ENCODE measurements around the gene NXN. TPM values are rescaled to one million over a fixed set of nuclear protein-coding genes. Genes with fewer than 3 reads are reported as not detected.
A peak's percentile ranks its signal among the peaks of the same experiment; 100 is the strongest.

The NXN gene
- polyA plus RNA-seq, 4 donors, result 2.2 to 12.5 (median 7.1) TPM

- 72 to 78% (median 76%) methylated on average over 19 of the region's 19 CpGs for WGBS, 3 donors
- H3K36me3 ChIP-seq (ENCODE audit: control insufficient read depth in 3 of 3, insufficient read depth in 2 of 3, low read depth in 1 of 3, low read length in 3 of 3), result peaks cover 31 to 92% (median 34%) of the 10 kb centered on the region in 3 donors
These were observed 29.9 kb upstream of the NXN start for GRCh38 chr17:1009229-1010085.

GRCh38 chr17:1008008-1008761, 28.6 kb upstream of the NXN start:
- Histone ChIP-seq H3K4me3 (ENCODE audit: low read depth in 1 of 3, low read length in 3 of 3) (no peak overlapping the region), H3K27me3 (ENCODE audit: control insufficient read depth in 3 of 3, insufficient read depth in 3 of 3, low read length in 3 of 3) (no peaks in the 10 kb centered on the region), H3K27ac (ENCODE audit: low read depth in 1 of 3, low read length in 2 of 3) (peak overlapping the region in 1 of 3 donors; percentile 60), H3K9me3 (ENCODE audit: control insufficient read depth in 2 of 2, insufficient read depth in 1 of 2, low read depth in 1 of 2, low read length in 1 of 2) (no peaks in the 10 kb centered on the region), H3K4me1 (ENCODE audit: control insufficient read depth in 3 of 3, insufficient read depth in 2 of 3, low read depth in 1 of 3, low read length in 2 of 3) (peaks cover 0 to 17% (median 0%) of the 10 kb centered on the region in 3 donors), H3K36me3 (ENCODE audit: control insufficient read depth in 3 of 3, insufficient read depth in 2 of 3, low read depth in 1 of 3, low read length in 3 of 3) (peaks cover 38 to 96% (median 41%) of the 10 kb centered on the region in 3 donors)
- no peak for DNase-seq
- 82 to 97% (median 92%) methylated on average over 21 of the region's 21 CpGs for WGBS, 3 donors
- FAIRE-seq, result no peak

More at GRCh38 chr17:1009229-1010085, 29.9 kb upstream of the NXN start:
- H3K4me3 ChIP-seq (ENCODE audit: low read depth in 1 of 3, low read length in 3 of 3), result no peak overlapping the region
- FAIRE-seq (no peak), DNase-seq (no peak)
- H3K27ac ChIP-seq (ENCODE audit: low read depth in 1 of 3, low read length in 2 of 3), result peak overlapping the region in 1 of 3 donors; percentile 12
- no peaks in the 10 kb centered on the region for H3K9me3 ChIP-seq (ENCODE audit: control insufficient read depth in 2 of 2, insufficient read depth in 1 of 2, low read depth in 1 of 2, low read length in 1 of 2)
- H3K27me3 ChIP-seq (ENCODE audit: control insufficient read depth in 3 of 3, insufficient read depth in 3 of 3, low read length in 3 of 3), result no peaks in the 10 kb centered on the region
- peaks cover 0 to 17% (median 0%) of the 10 kb centered on the region in 3 donors for H3K4me1 ChIP-seq (ENCODE audit: control insufficient read depth in 3 of 3, insufficient read depth in 2 of 3, low read depth in 1 of 3, low read length in 2 of 3)

- no peak for FAIRE-seq
- H3K4me3 ChIP-seq (ENCODE audit: low read depth in 1 of 3, low read length in 3 of 3), result no peak overlapping the region
- peaks cover 0 to 17% (median 0%) of the 10 kb centered on the region in 3 donors for H3K4me1 ChIP-seq (ENCODE audit: control insufficient read depth in 3 of 3, insufficient read depth in 2 of 3, low read depth in 1 of 3, low read length in 2 of 3)
- DNase-seq, result no peak
- H3K27ac ChIP-seq (ENCODE audit: low read depth in 1 of 3, low read length in 2 of 3), result peak overlapping the region in 1 of 3 donors; percentile 60
- H3K36me3 ChIP-seq (ENCODE audit: control insufficient read depth in 3 of 3, insufficient read depth in 2 of 3, low read depth in 1 of 3, low read length in 3 of 3), result peaks cover 34 to 96% (median 37%) of the 10 kb centered on the region in 3 donors
- H3K27me3 ChIP-seq (ENCODE audit: control insufficient read depth in 3 of 3, insufficient read depth in 3 of 3, low read length in 3 of 3), result no peaks in the 10 kb centered on the region
- WGBS, 3 donors, result 87 to 91% (median 88%) methylated on average over 16 of the region's 16 CpGs
- no peaks in the 10 kb centered on the region for H3K9me3 ChIP-seq (ENCODE audit: control insufficient read depth in 2 of 2, insufficient read depth in 1 of 2, low read depth in 1 of 2, low read length in 1 of 2)
These were observed 27.9 kb upstream of the NXN start for GRCh38 chr17:1007310-1008007.

GRCh38 chr17:1006054-1006453, 26.5 kb upstream of the NXN start:
- peaks cover 0 to 17% (median 0%) of the 10 kb centered on the region in 3 donors for H3K4me1 ChIP-seq (ENCODE audit: control insufficient read depth in 3 of 3, insufficient read depth in 2 of 3, low read depth in 1 of 3, low read length in 2 of 3)
- H3K27ac ChIP-seq (ENCODE audit: low read depth in 1 of 3, low read length in 2 of 3), result peak overlapping the region in 2 of 3 donors; percentile 39 to 57
- peaks cover 23 to 96% (median 40%) of the 10 kb centered on the region in 3 donors for H3K36me3 ChIP-seq (ENCODE audit: control insufficient read depth in 3 of 3, insufficient read depth in 2 of 3, low read depth in 1 of 3, low read length in 3 of 3)
- FAIRE-seq (no peak), DNase-seq (no peak)
- H3K4me3 ChIP-seq (ENCODE audit: low read depth in 1 of 3, low read length in 3 of 3), result no peak overlapping the region
- 68 to 78% (median 73%) methylated on average over 14 to 16 of the region's 16 CpGs for WGBS, 3 donors
- H3K27me3 ChIP-seq (ENCODE audit: control insufficient read depth in 3 of 3, insufficient read depth in 3 of 3, low read length in 3 of 3), result no peaks in the 10 kb centered on the region
- H3K9me3 ChIP-seq (ENCODE audit: control insufficient read depth in 2 of 2, insufficient read depth in 1 of 2, low read depth in 1 of 2, low read length in 1 of 2), result no peaks in the 10 kb centered on the region

DNA sequence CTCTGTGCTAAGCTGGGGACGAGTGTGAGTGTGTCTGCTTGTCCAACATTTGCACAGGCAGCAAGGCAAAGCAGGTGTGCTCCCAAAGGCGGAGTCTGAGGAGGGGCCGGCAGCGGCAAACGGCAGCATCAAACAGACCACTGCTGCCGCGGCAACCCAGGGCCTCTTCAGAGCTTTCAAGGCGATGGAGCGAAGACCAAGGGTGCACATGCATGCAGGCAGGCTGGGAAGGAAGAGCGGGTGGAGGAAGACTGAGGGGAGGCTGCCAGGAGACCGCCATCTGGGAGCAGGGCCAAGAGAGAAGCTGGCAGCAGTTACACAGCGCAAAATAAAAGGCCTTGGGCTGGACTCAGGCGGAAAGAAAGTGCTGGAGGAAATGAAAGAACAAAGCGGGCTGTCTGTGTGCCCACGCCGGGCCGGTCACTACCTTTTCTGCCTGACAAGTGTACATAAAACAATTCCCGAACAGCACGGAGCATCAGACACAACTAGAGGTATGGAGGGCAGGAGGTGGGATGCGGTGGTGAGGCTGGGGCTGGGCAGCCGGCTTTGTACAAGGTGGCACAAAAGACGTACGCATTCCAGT, 25.9 kb upstream of the NXN start:
- H3K27me3 ChIP-seq (ENCODE audit: control insufficient read depth in 3 of 3, insufficient read depth in 3 of 3, low read length in 3 of 3), result no peaks in the 10 kb centered on the region
- FAIRE-seq (no peak), DNase-seq (no peak)
- peaks cover 23 to 96% (median 39%) of the 10 kb centered on the region in 3 donors for H3K36me3 ChIP-seq (ENCODE audit: control insufficient read depth in 3 of 3, insufficient read depth in 2 of 3, low read depth in 1 of 3, low read length in 3 of 3)
- 46 to 74% (median 55%) methylated on average over 23 of the region's 23 CpGs for WGBS, 3 donors
- H3K27ac ChIP-seq (ENCODE audit: low read depth in 1 of 3, low read length in 2 of 3), result peak overlapping the region in 2 of 3 donors; percentile 39 to 57
- no peaks in the 10 kb centered on the region for H3K9me3 ChIP-seq (ENCODE audit: control insufficient read depth in 2 of 2, insufficient read depth in 1 of 2, low read depth in 1 of 2, low read length in 1 of 2)
- H3K4me3 ChIP-seq (ENCODE audit: low read depth in 1 of 3, low read length in 3 of 3), result no peak overlapping the region
- H3K4me1 ChIP-seq (ENCODE audit: control insufficient read depth in 3 of 3, insufficient read depth in 2 of 3, low read depth in 1 of 3, low read length in 2 of 3), result peaks cover 0 to 17% (median 0%) of the 10 kb centered on the region in 3 donors

DNA sequence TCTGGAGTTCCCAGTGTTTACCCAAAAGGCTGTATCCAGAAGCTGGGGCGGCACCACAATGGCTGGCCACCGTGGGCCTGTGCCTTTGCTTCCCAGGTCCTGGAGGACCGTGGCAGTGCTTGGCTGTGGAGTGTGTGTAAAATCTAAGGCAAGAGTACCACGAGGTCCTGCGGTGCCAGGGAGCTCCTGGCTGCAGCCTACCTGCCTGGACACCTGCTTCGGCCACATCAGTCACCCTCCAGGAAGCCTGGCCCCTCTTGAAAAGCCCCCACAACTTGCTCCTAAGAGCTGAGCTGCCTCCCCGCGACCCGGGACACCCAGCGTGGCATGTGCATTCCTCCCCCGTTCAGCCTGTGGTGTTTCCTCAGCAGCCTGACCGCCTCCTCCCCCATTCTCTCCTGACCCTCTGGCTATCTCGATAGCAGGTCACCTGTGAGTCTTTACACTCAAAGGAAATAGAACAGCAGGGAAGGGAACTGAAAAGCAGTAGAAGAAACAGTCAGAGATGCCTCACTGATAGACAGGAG, 25.3 kb upstream of the NXN start:
- no peak overlapping the region for H3K4me3 ChIP-seq (ENCODE audit: low read depth in 1 of 3, low read length in 3 of 3)
- no peaks in the 10 kb centered on the region for H3K27me3 ChIP-seq (ENCODE audit: control insufficient read depth in 3 of 3, insufficient read depth in 3 of 3, low read length in 3 of 3)
- FAIRE-seq (no peak), DNase-seq (no peak)
- H3K9me3 ChIP-seq (ENCODE audit: control insufficient read depth in 2 of 2, insufficient read depth in 1 of 2, low read depth in 1 of 2, low read length in 1 of 2), result no peaks in the 10 kb centered on the region
- WGBS, 3 donors, result 74 to 78% (median 74%) methylated on average over 13 of the region's 13 CpGs
- H3K4me1 ChIP-seq (ENCODE audit: control insufficient read depth in 3 of 3, insufficient read depth in 2 of 3, low read depth in 1 of 3, low read length in 2 of 3), result peaks cover 0 to 17% (median 0%) of the 10 kb centered on the region in 3 donors
- H3K36me3 ChIP-seq (ENCODE audit: control insufficient read depth in 3 of 3, insufficient read depth in 2 of 3, low read depth in 1 of 3, low read length in 3 of 3), result peaks cover 22 to 95% (median 37%) of the 10 kb centered on the region in 3 donors
- H3K27ac ChIP-seq (ENCODE audit: low read depth in 1 of 3, low read length in 2 of 3), result peak overlapping the region in 1 of 3 donors; percentile 9

DNA sequence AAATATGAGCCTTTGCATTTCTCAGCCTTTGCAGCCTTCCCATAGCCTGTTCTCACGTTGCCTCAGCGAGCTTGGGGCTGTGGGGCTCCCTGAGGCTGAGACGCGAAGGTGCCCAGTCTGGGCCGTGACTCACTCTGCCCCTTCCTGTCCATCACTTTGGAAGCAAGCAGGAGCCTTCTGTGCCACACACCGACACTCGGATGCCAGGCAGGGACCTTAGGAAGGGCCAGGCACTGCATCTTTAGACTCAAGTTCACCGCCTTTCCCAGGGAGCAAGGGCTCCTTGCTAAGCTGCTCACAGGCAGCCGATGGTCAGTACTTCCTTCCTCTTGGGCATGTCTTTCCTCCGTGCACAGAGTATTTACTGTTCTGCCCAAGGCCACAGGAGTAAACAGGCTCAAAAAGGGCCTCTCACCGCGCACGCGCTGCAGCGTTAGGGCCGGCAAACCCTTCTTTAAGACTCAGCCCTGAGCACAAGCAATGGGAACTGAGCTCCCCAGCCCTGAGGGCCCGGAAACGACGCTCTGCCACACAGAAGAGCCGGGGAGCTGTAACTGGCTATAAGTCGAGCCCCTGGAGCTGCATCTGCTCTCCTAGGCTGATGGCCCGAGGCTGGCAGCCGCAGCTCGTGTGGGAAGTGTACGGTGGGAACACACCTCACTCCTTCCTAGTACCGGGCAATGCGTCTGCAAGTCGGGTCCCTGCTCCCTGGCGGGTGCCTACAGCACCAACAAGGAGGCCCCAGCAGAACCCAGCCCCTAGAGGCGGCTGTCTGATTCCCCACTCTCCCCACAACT, 24.6 kb upstream of the NXN start:
- Histone ChIP-seq H3K36me3 (ENCODE audit: control insufficient read depth in 3 of 3, insufficient read depth in 2 of 3, low read depth in 1 of 3, low read length in 3 of 3) (peaks cover 16 to 91% (median 33%) of the 10 kb centered on the region in 3 donors), H3K4me3 (ENCODE audit: low read depth in 1 of 3, low read length in 3 of 3) (no peak overlapping the region), H3K27me3 (ENCODE audit: control insufficient read depth in 3 of 3, insufficient read depth in 3 of 3, low read length in 3 of 3) (no peaks in the 10 kb centered on the region), H3K27ac (ENCODE audit: low read depth in 1 of 3, low read length in 2 of 3) (peak overlapping the region in 1 of 3 donors; percentile 11), H3K9me3 (ENCODE audit: control insufficient read depth in 2 of 2, insufficient read depth in 1 of 2, low read depth in 1 of 2, low read length in 1 of 2) (no peaks in the 10 kb centered on the region), H3K4me1 (ENCODE audit: control insufficient read depth in 3 of 3, insufficient read depth in 2 of 3, low read depth in 1 of 3, low read length in 2 of 3) (peaks cover 0 to 17% (median 0%) of the 10 kb centered on the region in 3 donors)
- DNase-seq (no peak), FAIRE-seq (no peak)
- WGBS, 3 donors, result 76 to 84% (median 79%) methylated on average over 30 of the region's 30 CpGs
